GM12864 (cell line): Measurements from ENCODE around the gene FAM43A.

Experiments used
- DNase-seq: peaks from one replicate; pipeline ENCODE4 v3.0.0-alpha.2; 2011; ENCODE audit warnings: low read depth
- H3K4me3 ChIP-seq: 2 replicates; pipeline ENCODE4 v1.5.1; 2011; ENCODE audit warnings: mild to moderate bottlenecking, low read depth, low read length, control low read depth
- TF ChIP-seq, protein P1 (sequence below): IDR thresholded peaks from 2 replicates; pipeline ENCODE4 v1.5.1; 2011; ENCODE audit warnings: low read depth, mild to moderate bottlenecking, moderate library complexity, low read length, control low read depth, inconsistent platforms; ENCODE audit errors: missing control alignments

The FAM43A gene

GRCh38 chr3:194714564-194714963, 28.9 kb downstream of the FAM43A start:
- no peak for DNase-seq
- TF ChIP-seq, protein P1, sequence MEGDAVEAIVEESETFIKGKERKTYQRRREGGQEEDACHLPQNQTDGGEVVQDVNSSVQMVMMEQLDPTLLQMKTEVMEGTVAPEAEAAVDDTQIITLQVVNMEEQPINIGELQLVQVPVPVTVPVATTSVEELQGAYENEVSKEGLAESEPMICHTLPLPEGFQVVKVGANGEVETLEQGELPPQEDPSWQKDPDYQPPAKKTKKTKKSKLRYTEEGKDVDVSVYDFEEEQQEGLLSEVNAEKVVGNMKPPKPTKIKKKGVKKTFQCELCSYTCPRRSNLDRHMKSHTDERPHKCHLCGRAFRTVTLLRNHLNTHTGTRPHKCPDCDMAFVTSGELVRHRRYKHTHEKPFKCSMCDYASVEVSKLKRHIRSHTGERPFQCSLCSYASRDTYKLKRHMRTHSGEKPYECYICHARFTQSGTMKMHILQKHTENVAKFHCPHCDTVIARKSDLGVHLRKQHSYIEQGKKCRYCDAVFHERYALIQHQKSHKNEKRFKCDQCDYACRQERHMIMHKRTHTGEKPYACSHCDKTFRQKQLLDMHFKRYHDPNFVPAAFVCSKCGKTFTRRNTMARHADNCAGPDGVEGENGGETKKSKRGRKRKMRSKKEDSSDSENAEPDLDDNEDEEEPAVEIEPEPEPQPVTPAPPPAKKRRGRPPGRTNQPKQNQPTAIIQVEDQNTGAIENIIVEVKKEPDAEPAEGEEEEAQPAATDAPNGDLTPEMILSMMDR, result no peak
- H3K4me3 ChIP-seq, result no peak overlapping the region

GRCh38 chr3:194715022-194715800, 29.5 kb downstream of the FAM43A start:
- TF ChIP-seq, protein P1, result no peak
- DNase-seq, result no peak
- no peak overlapping the region for H3K4me3 ChIP-seq

DNA sequence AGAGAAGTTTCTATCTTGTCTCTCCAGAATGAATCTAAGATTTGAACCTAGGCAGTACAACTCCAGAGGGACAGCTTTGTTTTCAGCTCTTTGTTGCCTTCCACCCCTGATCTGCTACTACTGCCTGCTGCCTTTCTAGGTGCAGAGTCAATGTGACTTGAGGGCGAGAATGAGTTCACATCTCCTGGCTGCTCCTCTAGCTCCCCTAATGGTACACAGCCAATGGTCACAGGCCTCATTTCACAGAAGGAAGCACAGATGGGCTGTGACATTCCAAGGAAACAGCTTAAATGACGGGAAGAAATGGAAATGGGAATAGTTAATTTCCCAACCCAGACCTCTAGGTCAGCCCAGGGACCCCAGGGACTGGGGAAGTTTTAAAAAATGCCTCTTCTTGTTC, 32.4 kb downstream of the FAM43A start:
- DNase-seq, result no peak
- TF ChIP-seq, protein P1, result no peak
- no peak overlapping the region for H3K4me3 ChIP-seq

- TF ChIP-seq, protein P1, result no peak
- no peak for DNase-seq
- H3K4me3 ChIP-seq, result no peak overlapping the region
Measured at GRCh38 chr3:194720048-194720447, 34.4 kb downstream of the FAM43A start.

DNA sequence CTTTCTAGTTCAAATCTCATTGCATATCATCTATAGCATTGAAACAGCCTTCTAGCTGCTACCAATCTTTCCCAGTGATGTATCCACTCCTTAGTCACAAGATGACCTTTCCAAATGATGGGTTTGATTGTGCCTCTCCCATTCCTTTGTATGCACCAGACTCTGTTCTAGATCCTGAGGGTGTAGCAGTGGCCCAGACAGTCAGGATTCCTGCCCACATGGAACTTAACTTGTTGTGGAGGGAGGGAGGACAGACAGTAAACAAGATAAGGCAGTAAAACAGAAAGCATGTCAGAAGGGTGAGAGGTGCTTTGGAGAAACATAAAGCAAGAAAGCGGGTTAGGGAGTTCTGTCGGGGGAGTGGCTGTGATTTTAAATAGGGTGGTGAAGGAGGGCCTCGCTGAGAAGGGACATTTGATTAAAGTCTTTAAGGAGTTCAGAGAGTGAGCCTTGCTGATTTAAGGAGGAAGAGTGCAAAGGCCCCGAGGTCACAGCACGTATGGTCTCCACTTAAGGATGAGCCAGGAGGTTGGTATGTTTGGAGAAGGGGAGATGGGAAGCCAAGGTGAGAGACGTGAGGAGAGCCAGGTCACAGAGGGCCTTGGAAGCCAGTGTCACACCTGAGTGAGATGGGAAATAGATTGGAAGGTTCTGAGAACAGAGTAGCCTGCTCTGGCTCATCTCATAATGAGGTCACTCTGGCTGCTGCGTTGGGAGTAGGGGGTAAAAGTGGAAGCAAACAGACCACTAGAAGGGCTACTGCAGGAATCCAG, 38.3 kb downstream of the FAM43A start:
- no peak overlapping the region for H3K4me3 ChIP-seq
- TF ChIP-seq, protein P1, result no peak
- no peak for DNase-seq

GRCh38 chr3:194725346-194725745, 39.7 kb downstream of the FAM43A start:
- H3K4me3 ChIP-seq, result no peak overlapping the region
- TF ChIP-seq, protein P1, result no peak
- DNase-seq, result no peak
